WTC11 (cell line): ENCODE results near the gene DPP7. TPM values are rescaled to one million over a fixed set of nuclear protein-coding genes. Genes with fewer than 3 reads are reported as not detected.

ENCODE experiments used
- ATAC-seq: fragments of 200-7000 bp; cut with Tn5 transposase; 2 replicates; pipeline ENCODE4 v1.10.0; 2021; ENCODE audit warnings: mild to moderate bottlenecking, moderate library complexity
- CTCF ChIA-PET: fragments of 300-600 bp; sonication (Branson Sonifier 250); formaldehyde crosslinking; loops from one replicate; lab custom pipeline; 2021; ENCODE audit warnings: antibody characterized with exemption; lab: Charles Lee
- POLR2A ChIA-PET: fragments of 350-600 bp; sonication (Branson Sonifier 250); formaldehyde crosslinking; loops from one replicate; lab custom pipeline; 2021; ENCODE audit warnings: antibody characterized with exemption; lab: Charles Lee
- DNase-seq: peaks from one replicate; pipeline ENCODE4 v3.0.0; 2021; ENCODE audit warnings: low spot score
- H3K27ac Mint-ChIP-seq: 2 replicates; pipeline ENCODE4 v1.8.0; 2021; ENCODE audit warnings: mixed read lengths
- H3K27me3 Mint-ChIP-seq: 2 replicates; pipeline ENCODE4 v1.8.0; 2021; ENCODE audit warnings: low read depth, mild to moderate bottlenecking, moderate library complexity, mixed read lengths
- H3K36me3 Mint-ChIP-seq: 2 replicates; pipeline ENCODE4 v1.8.0; 2021; ENCODE audit warnings: mixed read lengths
- H3K4me1 Mint-ChIP-seq: 2 replicates; pipeline ENCODE4 v1.8.0; 2022; ENCODE audit warnings: mixed read lengths
- H3K4me3 Mint-ChIP-seq: 2 replicates; pipeline ENCODE4 v1.8.0; 2021; ENCODE audit warnings: mild to moderate bottlenecking, moderate library complexity, mixed read lengths
- H3K9me3 Mint-ChIP-seq: 2 replicates; pipeline ENCODE4 v1.8.0; 2021; ENCODE audit warnings: mixed read lengths
- ATF3 ChIP-seq: sonication (generic); formaldehyde crosslinking; conservative IDR thresholded peaks from 2 replicates; pipeline ENCODE4 v1.8.1; 2022; ENCODE audit warnings: mild to moderate bottlenecking, missing genetic modification reagents
- HMGA2 ChIP-seq: fragments of 250-450 bp; sonication (Bioruptor Pico); IDR thresholded peaks from 2 replicates; pipeline ENCODE4 v1.4.0; 2021; ENCODE audit warnings: mild to moderate bottlenecking, moderate library complexity
- MAX ChIP-seq: sonication (generic); formaldehyde crosslinking; IDR thresholded peaks from 2 replicates; pipeline ENCODE4 v1.8.0; 2022; ENCODE audit warnings: mild to moderate bottlenecking, missing genetic modification reagents
- NR1H2 ChIP-seq: sonication (generic); formaldehyde crosslinking; IDR thresholded peaks from 2 replicates; pipeline ENCODE4 v1.9.0; 2021; ENCODE audit warnings: mild to moderate bottlenecking, moderate library complexity, missing genetic modification reagents
- NR2C2 ChIP-seq: sonication (generic); formaldehyde crosslinking; IDR thresholded peaks from 2 replicates; pipeline ENCODE4 v1.8.0; 2022; ENCODE audit warnings: mild to moderate bottlenecking, missing genetic modification reagents
- PRDM15 ChIP-seq: sonication (generic); formaldehyde crosslinking; IDR thresholded peaks from 2 replicates; pipeline ENCODE4 v1.8.0; 2022; ENCODE audit warnings: missing genetic modification reagents
- SMAD4 ChIP-seq: sonication (generic); formaldehyde crosslinking; IDR thresholded peaks from 2 replicates; pipeline ENCODE4 v1.8.0; 2022; ENCODE audit warnings: mild to moderate bottlenecking, missing genetic modification reagents
- TCF7 ChIP-seq: sonication (generic); formaldehyde crosslinking; IDR thresholded peaks from 2 replicates; pipeline ENCODE4 v1.8.0; 2022; ENCODE audit warnings: mild to moderate bottlenecking, low read depth, missing genetic modification reagents, moderate library complexity
- TEAD4 ChIP-seq: sonication (generic); formaldehyde crosslinking; IDR thresholded peaks from 2 replicates; pipeline ENCODE4 v1.8.0; 2022; ENCODE audit warnings: mild to moderate bottlenecking, missing genetic modification reagents
- USF1 ChIP-seq: sonication (generic); formaldehyde crosslinking; IDR thresholded peaks from 2 replicates; pipeline ENCODE4 v1.8.0; 2022; ENCODE audit warnings: mild to moderate bottlenecking, missing genetic modification reagents
- ZMAT4 ChIP-seq: fragments of 250-450 bp; sonication (Bioruptor Pico); IDR thresholded peaks from 2 replicates; pipeline ENCODE4 v1.9.0; 2021; ENCODE audit warnings: mild to moderate bottlenecking
- ZNF425 ChIP-seq: fragments of 250-450 bp; sonication (Bioruptor Pico); conservative IDR thresholded peaks from 2 replicates; pipeline ENCODE4 v1.9.0; 2021; ENCODE audit warnings: mild to moderate bottlenecking
- ZNF532 ChIP-seq: fragments of 250-450 bp; sonication (Bioruptor Pico); IDR thresholded peaks from 2 replicates; pipeline ENCODE4 v1.9.0; 2021; ENCODE audit warnings: mild to moderate bottlenecking, borderline replicate concordance
- total RNA-seq: library from RNA; stranded (reverse); gene quantifications from 3 replicates; pipeline ENCODE4 v1.2.3, GENCODE V29; 2021

The DPP7 gene
- total RNA-seq, 1 experiment from 2014 or later = 38.9 TPM

GRCh38 chr9:137106662-137107250 lies 7.8 kb downstream of the DPP7 start:
- no peak overlapping the region for H3K27ac Mint-ChIP-seq
- 0 out of 2 replicates have a peak, but pooled peaks cover 7% of the 10 kb centered on the region for H3K36me3 Mint-ChIP-seq
- no peaks in the 10 kb centered on the region for H3K27me3 Mint-ChIP-seq
- no peaks in the 10 kb centered on the region for H3K9me3 Mint-ChIP-seq
- H3K4me3 Mint-ChIP-seq = no peak overlapping the region
- CTCF ChIA-PET = interaction anchor here (0.6 to 2.0 kb wide), 4 partner anchors 39 to 150 kb away, joined by 3 to 8 read pairs (median 3); no protein-coding TSS in a partner anchor
- ATAC-seq = no peak
- POLR2A ChIA-PET = interaction anchor here (0.5 kb wide), 1 partner anchor 39 kb away, joined by 3 read pairs; no protein-coding TSS in a partner anchor
- TF ChIP-seq USF1 (CRISPR knock-in tag) = no peak
- TF ChIP-seq NR2C2 (CRISPR knock-in tag) = no peak
- no peak for TF ChIP-seq ZNF532 (CRISPR knock-in tag)
- TF ChIP-seq ZMAT4 (CRISPR knock-in tag) = no peak
- TF ChIP-seq PRDM15 (CRISPR knock-in tag) = no peak
- no peak for TF ChIP-seq ATF3 (CRISPR knock-in tag)
- no peak for TF ChIP-seq NR1H2
- no peak for TF ChIP-seq MAX
- TF ChIP-seq TCF7 (CRISPR knock-in tag) = no peak
- TF ChIP-seq SMAD4 (CRISPR knock-in tag) = no peak
- TF ChIP-seq TEAD4 = no peak
- TF ChIP-seq HMGA2 = no peak
- TF ChIP-seq ZNF425 = no peak
- TF ChIP-seq, all 79 proteins: peak for 0
- DNase-seq = no peak
- H3K4me1 Mint-ChIP-seq = no peaks in the 10 kb centered on the region
